HCT116 (cell line): ENCODE measurements around the gene SUSD3. TPM values are rescaled to one million over a fixed set of nuclear protein-coding genes. Genes with fewer than 3 reads are reported as not detected.

ENCODE experiments used
- ATAC-seq: fragments of 200-7000 bp; cut with Tn5 transposase; 2 replicates; pipeline ENCODE4 v1.9.1; 2020; ENCODE audit warnings: mild to moderate bottlenecking, moderate library complexity
- BruUV-seq: library from RNA; stranded (reverse); fragments of 400-500 nt; replicated peaks from 2 replicates; lab custom pipeline; 2021; lab: Mats Ljungman, UMichigan
- CTCF ChIA-PET: fragments of 300-600 bp; sonication (Branson Sonifier 250); formaldehyde crosslinking; loops from one replicate; lab custom pipeline; 2021; ENCODE audit warnings: antibody characterized with exemption; lab: Charles Lee
- POLR2A ChIA-PET: fragments of 300-600, 350-600 bp; sonication (Branson Sonifier 250); formaldehyde crosslinking; loops from one replicate; lab custom pipeline; 2021; ENCODE audit warnings: antibody characterized with exemption; lab: Charles Lee
- RAD21 ChIA-PET, 2 experiments: fragments of 300-600 bp; sonication (Branson Sonifier 250); formaldehyde crosslinking; loops; one replicate each; lab custom pipeline; 2023; ENCODE audit warnings: low total read pairs in 2 of 2; ENCODE audit not compliant: uncharacterized antibody in 2 of 2, unreplicated experiment in 2 of 2, low non-redundant PET in 1 of 2; lab: Charles Lee
- DNase-seq: peaks from one replicate; pipeline ENCODE4 v3.0.0-alpha.2; 2010; ENCODE audit warnings: low read depth, low spot score
- H2AFZ ChIP-seq: fragments of 200-600 bp; shearing (Covaris generic), sonication (generic); 2 replicates; pipeline ENCODE4 v1.6.1; 2017; ENCODE audit warnings: low read depth, mixed run types, mixed read lengths, antibody characterized with exemption, low read length; ENCODE audit not compliant: poor library complexity, severe bottlenecking
- H3K27ac ChIP-seq: 2 replicates; pipeline ENCODE4 v1.5.1; 2012; ENCODE audit warnings: low read depth, low read length
- H3K27me3 ChIP-seq: fragments of 200-600 bp; sonication (generic); 2 replicates; pipeline ENCODE4 v1.6.1; 2016; ENCODE audit warnings: mixed run types, low read length, mixed read lengths; ENCODE audit not compliant: insufficient read depth
- H3K36me3 ChIP-seq, 2 experiments: fragments of 200-500 bp in 1 of 2; fragments of 200-600 bp in 1 of 2; sonication (Bioruptor generic) in 1 of 2; sonication (generic) in 1 of 2; 2 replicates each; pipeline versions ENCODE4 v1.5.1 to v1.6.1; 2014 to 2016; ENCODE audit warnings: low read length in 2 of 2, inconsistent platforms in 1 of 2, mixed read lengths in 1 of 2, mixed run types in 1 of 2; ENCODE audit not compliant: insufficient read depth in 2 of 2, control insufficient read depth in 1 of 2
- H3K4me1 ChIP-seq, 2 experiments: fragments of 200-600 bp in 1 of 2; sonication (generic) in 1 of 2; 2 replicates each; pipeline versions ENCODE4 v1.5.1 to v1.6.1; 2012 to 2017; ENCODE audit warnings: low read length in 2 of 2, inconsistent platforms in 1 of 2, mild to moderate bottlenecking in 1 of 2, mixed read lengths in 1 of 2, mixed run types in 1 of 2, moderate library complexity in 1 of 2; ENCODE audit not compliant: insufficient read depth in 2 of 2, control insufficient read depth in 1 of 2
- H3K4me2 ChIP-seq: fragments of 200-600 bp; sonication (generic); 2 replicates; pipeline ENCODE4 v1.6.1; 2017; ENCODE audit warnings: mixed run types, low read length, mixed read lengths
- H3K4me3 ChIP-seq, 2 experiments: fragments of 200-600 bp in 1 of 2; sonication (generic) in 1 of 2; replicated peaks in 1 of 2; 2 replicates each; pipeline ENCODE4 v1.5.1; 2011 to 2016; ENCODE audit warnings: low read length in 2 of 2, control low read depth in 1 of 2, low read depth in 1 of 2, mild to moderate bottlenecking in 1 of 2, mixed read lengths in 1 of 2, mixed run types in 1 of 2
- H3K79me2 ChIP-seq: fragments of 200-600 bp; sonication (generic); 2 replicates; pipeline ENCODE4 v1.6.1; 2017; ENCODE audit warnings: mild to moderate bottlenecking, mixed run types, low read length, moderate library complexity, mixed read lengths; ENCODE audit not compliant: insufficient read depth
- H3K9ac ChIP-seq: fragments of 200-600 bp; sonication (generic); 2 replicates; pipeline ENCODE4 v1.6.1; 2016; ENCODE audit warnings: low read length, mixed read lengths
- H3K9me2 ChIP-seq: fragments of 200-600 bp; sonication (generic), shearing (Covaris generic); 2 replicates; pipeline ENCODE4 v1.6.1; 2017; ENCODE audit warnings: mixed run types, mild to moderate bottlenecking, moderate library complexity; ENCODE audit not compliant: insufficient read depth
- H3K9me3 ChIP-seq, 2 experiments: fragments of 200-500 bp in 1 of 2; fragments of 200-600 bp in 1 of 2; sonication (Bioruptor generic) in 1 of 2; sonication (generic) in 1 of 2; 2 replicates each; pipeline ENCODE4 v1.6.1; 2014 to 2017; ENCODE audit warnings: low read length in 2 of 2, mixed read lengths in 2 of 2, inconsistent platforms in 1 of 2, low read depth in 1 of 2, mild to moderate bottlenecking in 1 of 2, mixed run types in 1 of 2, moderate library complexity in 1 of 2; ENCODE audit not compliant: control insufficient read depth in 1 of 2, insufficient read depth in 1 of 2
- H4K20me1 ChIP-seq: fragments of 200-600 bp; sonication (generic), shearing (Covaris generic); 2 replicates; pipeline ENCODE4 v1.6.1; 2017; ENCODE audit warnings: mixed run types, mild to moderate bottlenecking, moderate library complexity; ENCODE audit not compliant: insufficient read depth
- CBX3 ChIP-seq: IDR thresholded peaks from 2 replicates; pipeline ENCODE4 v1.6.1; 2012; ENCODE audit warnings: low read depth
- CEBPB ChIP-seq: IDR thresholded peaks from 2 replicates; pipeline ENCODE4 v1.6.1; 2012; ENCODE audit warnings: low read depth
- CTCF ChIP-seq, 3 experiments: fragments of 200-600 bp in 1 of 3; sonication (generic) in 1 of 3; IDR thresholded peaks in 2 of 3; conservative IDR thresholded peaks in 1 of 3; 2 replicates each; pipeline ENCODE4 v1.5.1; 2012 to 2017; ENCODE audit warnings: low read depth in 2 of 3, low read length in 2 of 3, antibody characterized with exemption in 1 of 3, borderline replicate concordance in 1 of 3, control low read depth in 1 of 3, mild to moderate bottlenecking in 1 of 3, mixed read lengths in 1 of 3, mixed run types in 1 of 3, moderate library complexity in 1 of 3; ENCODE audit not compliant: insufficient read depth in 1 of 3
- EGR1 ChIP-seq: IDR thresholded peaks from 2 replicates; pipeline ENCODE4 v1.6.1; 2012; ENCODE audit warnings: low read depth
- EZH2 ChIP-seq: fragments of 200-600 bp; sonication (generic); IDR thresholded peaks from 2 replicates; pipeline ENCODE4 v1.6.1; 2017; ENCODE audit warnings: antibody characterized with exemption, mixed run types
- EZH2phosphoT487 ChIP-seq: fragments of 200-600 bp; IDR thresholded peaks from 2 replicates; pipeline ENCODE4 v1.6.1; 2018; ENCODE audit warnings: antibody characterized with exemption, borderline replicate concordance
- JUND ChIP-seq: IDR thresholded peaks from 2 replicates; pipeline ENCODE4 v1.6.1; 2012
- POLR2A ChIP-seq: IDR thresholded peaks from 2 replicates; pipeline ENCODE4 v1.7.0; 2011; ENCODE audit warnings: borderline replicate concordance; ENCODE audit not compliant: insufficient read depth, insufficient read length; ENCODE audit errors: extremely low read depth
- POLR2AphosphoS5 ChIP-seq: IDR thresholded peaks from 2 replicates; pipeline ENCODE4 v1.6.1; 2011; ENCODE audit warnings: mild to moderate bottlenecking, low read depth, low read length, moderate library complexity
- RAD21 ChIP-seq: IDR thresholded peaks from 2 replicates; pipeline ENCODE4 v1.6.1; 2012; ENCODE audit warnings: low read depth, mild to moderate bottlenecking
- SP1 ChIP-seq: IDR thresholded peaks from 2 replicates; pipeline ENCODE4 v1.6.1; 2012; ENCODE audit warnings: low read depth
- TCF7L2 ChIP-seq: IDR thresholded peaks from 2 replicates; pipeline ENCODE4 v1.7.0; 2011; ENCODE audit warnings: borderline replicate concordance, inconsistent platforms; ENCODE audit not compliant: insufficient read depth, insufficient read length; ENCODE audit errors: extremely low read depth
- YY1 ChIP-seq: IDR thresholded peaks from 2 replicates; pipeline ENCODE4 v1.6.1; 2011; ENCODE audit warnings: low read length, low read depth, moderate library complexity, mild to moderate bottlenecking; ENCODE audit not compliant: insufficient replicate concordance; ENCODE audit errors: extremely low read depth
- ZBTB33 ChIP-seq: IDR thresholded peaks from 2 replicates; pipeline ENCODE4 v1.6.1; 2011; ENCODE audit warnings: mild to moderate bottlenecking, low read length, moderate library complexity; ENCODE audit not compliant: insufficient replicate concordance; ENCODE audit errors: extremely low read depth
- ZFX ChIP-seq: fragments of 450-650 bp; IDR thresholded peaks from 2 replicates; pipeline ENCODE4 v1.6.1; 2017
- ZNF274 ChIP-seq: fragments of 200-500 bp; sonication (Bioruptor generic); IDR thresholded peaks from 2 replicates; pipeline ENCODE4 v1.6.1; 2014; ENCODE audit warnings: mild to moderate bottlenecking, low read depth, low read length, inconsistent platforms
- intact Hi-C: fragments of 100-400 bp; cut with micrococcal nuclease; formaldehyde crosslinking; loops from 2 replicates; pipeline ENCODE4 v1.10.0; 2022
- total RNA-seq: library from RNA; stranded (reverse); gene quantifications from one replicate; pipeline ENCODE4 v1.2.1, GENCODE V29; 2021; ENCODE audit not compliant: unreplicated experiment
- TF ChIP-seq, protein P1 (sequence below): IDR thresholded peaks from 2 replicates; pipeline ENCODE4 v1.6.1; 2012

Gene SUSD3
- total RNA-seq, 1 experiment from 2014 or later: 11.3 TPM

- no peaks in the 10 kb centered on the region for H3K9me2 ChIP-seq
- H3K4me3 ChIP-seq: no peak overlapping the region
- no peak overlapping the region for H2AFZ ChIP-seq
- BruUV-seq: no TSS peak
- no peak overlapping the region for H3K9ac ChIP-seq
- DNase-seq: no peak
- TF ChIP-seq ZNF274: no peak
- TF ChIP-seq CBX3: no peak
- TF ChIP-seq POLR2AphosphoS5: no peak
- TF ChIP-seq TCF7L2: no peak
- ATAC-seq: no peak
- CTCF ChIA-PET: no interaction called here
- H3K4me1 ChIP-seq: peaks cover 2 to 24% of the 10 kb centered on the region in 2 experiments
- H3K79me2 ChIP-seq: no peaks in the 10 kb centered on the region
- no peaks in the 10 kb centered on the region for H3K27me3 ChIP-seq
- H3K9me3 ChIP-seq: peaks cover 0 to 21% of the 10 kb centered on the region in 2 experiments; a peak in 2 of 4 replicates
- intact Hi-C loops: no loop called here
- no peak overlapping the region for H3K4me2 ChIP-seq
- no peaks in the 10 kb centered on the region for H4K20me1 ChIP-seq
- peaks cover 0 to 8% of the 10 kb centered on the region in 2 experiments; a peak in 2 of 4 replicates for H3K36me3 ChIP-seq
- POLR2A ChIA-PET: no interaction called here
- RAD21 ChIA-PET: interaction anchor here in 1 of 2 experiments (0.5 kb wide), 1 partner anchor 21 kb away, joined by 3 read pairs; no protein-coding TSS in a partner anchor
- H3K27ac ChIP-seq: no peak overlapping the region
Observed at GRCh38 chr9:93087971-93088655, 29.6 kb downstream of the SUSD3 start.

- Histone ChIP-seq H3K9me2 (no peaks in the 10 kb centered on the region), H3K4me2 (no peak overlapping the region), H3K9me3 (peaks cover 0 to 21% of the 10 kb centered on the region in 2 experiments; a peak in 2 of 4 replicates), H3K4me1 (peaks cover 8 to 29% of the 10 kb centered on the region in 2 experiments), H3K9ac (no peak overlapping the region), H3K79me2 (no peaks in the 10 kb centered on the region), H3K27me3 (no peaks in the 10 kb centered on the region), H2AFZ (no peak overlapping the region)
- POLR2A ChIA-PET: no interaction called here
- intact Hi-C loops: no loop called here
- CTCF ChIA-PET: no interaction called here
- TF ChIP-seq ZBTB33: no peak
- no peak for TF ChIP-seq ZNF274
- TF ChIP-seq YY1: no peak
- no peak for TF ChIP-seq EGR1
- no peak for TF ChIP-seq POLR2A
- no peak for TF ChIP-seq EZH2
- TF ChIP-seq RAD21: no peak
- no peak for TF ChIP-seq SP1
- no peak for TF ChIP-seq CTCF (IDR thresholded peaks at IDR 0.05 in 2 of 3, conservative IDR thresholded peaks at IDR 0.05 in 1 of 3; ENCODE audit: borderline replicate concordance in 1 of 3, insufficient read depth in 1 of 3, low read depth in 2 of 3, low read length in 2 of 3)
- TF ChIP-seq ZFX: no peak
- no peak for TF ChIP-seq CEBPB
- TF ChIP-seq, protein P1, sequence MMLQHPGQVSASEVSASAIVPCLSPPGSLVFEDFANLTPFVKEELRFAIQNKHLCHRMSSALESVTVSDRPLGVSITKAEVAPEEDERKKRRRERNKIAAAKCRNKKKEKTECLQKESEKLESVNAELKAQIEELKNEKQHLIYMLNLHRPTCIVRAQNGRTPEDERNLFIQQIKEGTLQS: no peak
- no peak for TF ChIP-seq EZH2phosphoT487
- no peak for TF ChIP-seq JUND
- TF ChIP-seq, all 23 proteins: peak for 0
- Histone ChIP-seq H3K4me3 (no peak overlapping the region), H4K20me1 (no peaks in the 10 kb centered on the region), H3K27ac (no peak overlapping the region), H3K36me3 (peaks cover 0 to 8% of the 10 kb centered on the region in 2 experiments; a peak in 2 of 4 replicates)
- no peak for DNase-seq
- ATAC-seq: no peak
- BruUV-seq: no TSS peak
- RAD21 ChIA-PET: no interaction called here
Observed at GRCh38 chr9:93088656-93089015, 30.1 kb downstream of the SUSD3 start.
